IPS-20b (cell line): ENCODE measurements around the gene PAK6.

Experiments
- H3K27ac ChIP-seq: one replicate; pipeline ENCODE4 v1.5.1; 2013; ENCODE audit warnings: low read length
- H3K27me3 ChIP-seq: 2 replicates; pipeline ENCODE4 v1.6.1; 2013; ENCODE audit warnings: mild to moderate bottlenecking, low read length, inconsistent platforms; ENCODE audit not compliant: insufficient read depth
- H3K36me3 ChIP-seq: 2 replicates; pipeline ENCODE4 v1.6.1; 2013; ENCODE audit warnings: low read depth, mild to moderate bottlenecking, inconsistent platforms, low read length, moderate library complexity; ENCODE audit not compliant: insufficient read depth
- H3K4me1 ChIP-seq: 2 replicates; pipeline ENCODE4 v1.6.1; 2013; ENCODE audit warnings: mild to moderate bottlenecking, control low read depth, inconsistent platforms, low read length, moderate library complexity; ENCODE audit not compliant: insufficient read depth
- H3K4me3 ChIP-seq: 2 replicates; pipeline ENCODE4 v1.5.1; 2013; ENCODE audit warnings: mild to moderate bottlenecking, low read length, inconsistent platforms
- H3K9ac ChIP-seq: 2 replicates; pipeline ENCODE4 v1.6.1; 2013; ENCODE audit warnings: low read depth, mild to moderate bottlenecking, inconsistent platforms, low read length, moderate library complexity
- H3K9me3 ChIP-seq: 2 replicates; pipeline ENCODE4 v1.6.1; 2013; ENCODE audit warnings: mild to moderate bottlenecking, low read depth, low read length, inconsistent platforms; ENCODE audit not compliant: insufficient read depth

PAK6 gene

DNA sequence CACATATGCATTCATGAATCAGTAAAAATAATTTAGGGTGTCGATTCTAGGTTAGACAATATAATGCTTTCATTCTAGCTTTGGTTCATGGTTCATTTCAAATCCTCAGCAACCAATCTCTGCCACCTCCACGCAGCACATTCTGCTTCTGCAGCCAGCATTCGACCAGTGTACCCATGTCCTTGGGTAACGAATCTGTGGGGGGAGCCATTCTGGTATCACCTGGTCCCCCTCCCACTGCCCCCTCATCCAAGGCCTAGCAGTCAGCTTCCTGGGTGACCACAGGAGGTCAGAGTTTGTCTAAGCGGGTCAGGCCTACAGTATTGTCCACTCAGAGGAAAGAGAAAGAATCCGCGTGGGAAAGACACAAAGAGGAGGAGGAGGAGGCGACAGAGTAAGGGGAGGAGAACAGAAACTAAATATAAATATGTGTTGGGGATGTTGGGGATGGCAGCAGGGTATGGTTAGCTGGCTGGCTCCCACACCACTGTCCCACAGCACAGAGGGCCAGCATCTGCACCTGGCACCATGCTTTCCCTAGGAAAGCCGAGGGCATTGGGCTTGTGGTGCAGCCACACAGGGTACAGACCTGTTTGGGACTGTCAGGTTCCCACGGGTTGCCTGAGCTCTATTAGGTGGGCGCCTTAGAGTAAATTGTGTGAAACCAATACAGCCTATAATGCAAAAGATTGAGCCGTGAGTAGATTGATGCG, 12.1 kb downstream of the PAK6 start:
- peaks cover 56% of the 10 kb centered on the region for H3K27me3 ChIP-seq
- H3K27ac ChIP-seq: no peak overlapping the region
- H3K4me3 ChIP-seq: no peak overlapping the region
- no peaks in the 10 kb centered on the region for H3K4me1 ChIP-seq
- no peaks in the 10 kb centered on the region for H3K36me3 ChIP-seq
- no peaks in the 10 kb centered on the region for H3K9me3 ChIP-seq
- H3K9ac ChIP-seq: no peak overlapping the region

DNA sequence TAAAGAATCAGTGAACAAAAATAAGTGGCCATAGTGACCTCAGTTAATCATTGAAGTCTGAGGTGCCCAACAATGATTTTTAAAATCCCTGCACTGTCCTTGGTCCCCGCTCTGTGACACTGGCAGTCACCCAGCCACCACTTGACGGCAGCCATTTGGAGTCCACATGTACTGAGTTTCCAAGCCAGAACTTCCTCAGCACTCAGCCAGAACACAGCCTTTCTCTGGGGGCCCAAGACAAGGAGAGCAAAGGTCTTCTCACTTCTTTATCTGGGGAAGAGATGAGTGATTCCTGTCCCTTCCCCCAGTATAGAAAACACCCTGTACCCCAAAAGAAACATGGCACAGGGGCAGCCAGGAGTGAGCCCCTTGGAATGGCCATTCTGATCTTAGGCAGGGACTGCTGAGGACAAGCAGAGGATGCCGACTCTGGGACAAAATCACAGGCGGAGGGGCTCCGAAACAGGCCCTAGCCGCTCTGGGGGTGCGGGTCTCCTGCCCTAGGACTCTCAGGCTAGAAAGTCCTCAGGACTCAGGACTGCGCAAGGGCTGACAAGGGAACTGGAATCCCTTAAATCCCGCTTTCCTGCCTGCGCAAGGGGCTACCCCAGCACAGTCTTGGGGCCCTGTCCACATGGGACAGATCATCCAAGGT, 12.8 kb downstream of the PAK6 start:
- Histone ChIP-seq H3K4me1 (no peaks in the 10 kb centered on the region), H3K9ac (no peak overlapping the region; the same call in 1 of the 2 replicates), H3K27me3 (peaks cover 56% of the 10 kb centered on the region), H3K27ac (no peak overlapping the region), H3K9me3 (no peaks in the 10 kb centered on the region), H3K36me3 (no peaks in the 10 kb centered on the region), H3K4me3 (peak overlapping the region; percentile 71; the same call in 1 of the 2 replicates)

DNA sequence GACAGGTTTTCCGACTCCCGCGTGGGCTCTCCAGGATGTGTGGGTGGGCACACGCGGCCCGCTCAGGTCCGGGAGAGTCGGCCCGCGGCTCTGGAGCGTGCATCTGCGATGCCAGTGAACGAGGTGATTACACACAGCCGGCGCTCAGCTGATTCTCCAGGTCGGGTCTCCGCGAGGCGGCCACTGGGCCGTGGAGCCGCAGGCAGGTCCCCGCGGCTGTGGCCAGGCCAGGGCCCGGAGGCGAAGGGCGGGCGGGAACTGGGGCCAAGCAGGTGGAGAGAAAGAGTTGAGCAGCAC, 13.2 kb downstream of the PAK6 start:
- Histone ChIP-seq H3K9me3 (no peaks in the 10 kb centered on the region), H3K4me3 (peak overlapping the region; percentile 71; the same call in 1 of the 2 replicates), H3K27ac (no peak overlapping the region), H3K4me1 (no peaks in the 10 kb centered on the region), H3K9ac (peak overlapping the region; percentile 41; the same call in 1 of the 2 replicates), H3K36me3 (no peaks in the 10 kb centered on the region), H3K27me3 (peaks cover 56% of the 10 kb centered on the region)

DNA sequence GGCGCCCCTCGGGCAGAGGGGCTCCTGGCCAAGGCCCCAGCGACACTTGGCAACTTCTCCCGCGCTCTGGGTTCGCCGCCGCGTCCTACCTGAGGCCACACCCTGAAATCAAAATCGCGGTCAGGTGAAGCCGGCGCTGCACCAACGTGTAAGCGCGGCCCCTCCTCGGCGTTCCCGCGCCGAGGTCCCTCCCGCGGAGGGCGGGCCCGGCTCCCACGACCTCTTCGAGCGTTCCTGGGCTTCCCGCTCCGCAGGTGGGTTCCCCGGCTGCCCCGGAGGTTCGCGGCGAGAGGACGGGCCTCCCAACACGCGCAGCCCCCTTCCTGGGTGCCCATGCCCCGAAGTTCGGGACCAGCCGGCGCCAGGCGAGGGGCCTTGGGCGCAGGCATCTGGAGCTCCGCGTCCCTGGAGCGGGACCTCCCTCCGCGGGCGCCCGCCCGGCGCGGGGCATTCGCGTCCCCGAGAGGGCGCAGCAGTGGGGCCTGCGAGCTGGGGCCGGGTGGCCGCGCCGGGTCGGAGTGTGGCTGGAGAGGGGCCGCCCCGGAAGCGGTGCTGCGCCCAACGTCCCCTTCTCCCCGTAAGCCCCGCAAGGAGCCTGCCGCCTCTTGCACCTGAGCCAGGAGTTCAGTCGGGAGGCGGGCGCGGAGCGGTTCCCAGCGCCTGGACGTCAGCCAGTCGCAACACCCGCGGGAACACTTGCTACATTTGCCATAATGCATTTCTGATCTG, 13.7 kb downstream of the PAK6 start:
- peak overlapping the region; percentile 71 for H3K4me3 ChIP-seq

DNA sequence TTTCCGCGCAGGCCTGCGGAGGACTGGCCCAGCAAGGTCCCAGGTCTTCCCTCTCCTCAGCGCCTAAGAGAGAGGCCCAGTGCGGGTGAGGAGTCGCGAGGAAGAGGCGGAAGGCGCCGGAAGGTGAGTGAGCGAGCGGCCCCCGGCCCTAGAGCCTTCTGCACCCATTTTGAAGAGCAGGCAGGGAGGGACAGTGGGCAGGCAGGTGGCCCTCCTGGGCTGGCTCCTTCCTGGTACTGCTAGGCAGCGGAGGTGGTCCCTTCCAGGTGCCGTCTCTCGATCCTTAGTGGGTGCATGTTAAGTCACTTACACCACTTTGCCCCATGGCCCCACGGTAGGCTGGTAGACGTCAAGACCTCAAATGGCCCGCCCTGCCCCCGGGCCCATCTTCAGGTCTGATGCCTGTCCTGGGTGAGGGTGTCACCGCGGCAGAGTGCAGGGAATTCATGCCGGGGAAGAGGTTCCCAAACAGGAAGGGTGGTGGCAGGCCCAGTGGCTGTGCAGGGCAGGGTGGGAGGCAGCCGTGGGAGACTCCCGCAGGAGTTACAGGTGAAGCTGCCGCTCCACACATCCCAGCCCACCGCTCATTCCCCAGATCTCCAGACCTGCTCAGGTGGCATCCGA, 14.4 kb downstream of the PAK6 start:
- H3K27ac ChIP-seq: no peak overlapping the region
- H3K27me3 ChIP-seq: peaks cover 56% of the 10 kb centered on the region
- H3K4me1 ChIP-seq: peaks cover 4% of the 10 kb centered on the region; the same call in 1 of the 2 replicates
- peak overlapping the region; percentile 53; the same call in 1 of the 2 replicates for H3K9ac ChIP-seq
- H3K9me3 ChIP-seq: no peaks in the 10 kb centered on the region
- peak overlapping the region; percentile 71 for H3K4me3 ChIP-seq
- H3K36me3 ChIP-seq: no peaks in the 10 kb centered on the region

More for the DNA sequence above, 13.7 kb downstream of the PAK6 start:
- no peaks in the 10 kb centered on the region for H3K9me3 ChIP-seq
- H3K27me3 ChIP-seq: peaks cover 56% of the 10 kb centered on the region
- peak overlapping the region; percentile 53; the same call in 1 of the 2 replicates for H3K9ac ChIP-seq
- H3K36me3 ChIP-seq: no peaks in the 10 kb centered on the region
- no peak overlapping the region for H3K27ac ChIP-seq
- H3K4me1 ChIP-seq: no peaks in the 10 kb centered on the region

DNA sequence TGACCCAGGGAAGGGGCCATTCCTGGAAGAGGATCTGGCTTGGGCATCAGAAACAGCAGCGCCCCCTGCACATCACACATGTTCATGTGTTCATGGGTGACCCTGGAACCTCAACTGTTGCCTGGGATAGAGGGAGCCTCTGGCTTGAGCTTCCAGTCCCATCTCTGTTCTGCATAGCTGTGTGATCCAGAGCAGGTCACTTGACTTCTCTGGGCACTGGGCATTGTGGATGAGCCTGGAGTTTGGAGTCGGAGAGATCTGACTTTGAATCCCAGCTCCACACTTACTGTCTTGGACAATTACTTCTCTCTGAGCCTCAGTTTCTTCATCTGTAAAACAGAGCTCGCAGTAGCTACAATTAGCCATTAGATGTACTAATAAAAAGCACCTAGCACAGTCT, 15.6 kb downstream of the PAK6 start:
- Histone ChIP-seq H3K9me3 (no peaks in the 10 kb centered on the region), H3K9ac (no peak overlapping the region), H3K27ac (no peak overlapping the region), H3K4me3 (no peak overlapping the region), H3K4me1 (peaks cover 13% of the 10 kb centered on the region; the same call in 1 of the 2 replicates), H3K27me3 (peaks cover 56% of the 10 kb centered on the region), H3K36me3 (no peaks in the 10 kb centered on the region)

DNA sequence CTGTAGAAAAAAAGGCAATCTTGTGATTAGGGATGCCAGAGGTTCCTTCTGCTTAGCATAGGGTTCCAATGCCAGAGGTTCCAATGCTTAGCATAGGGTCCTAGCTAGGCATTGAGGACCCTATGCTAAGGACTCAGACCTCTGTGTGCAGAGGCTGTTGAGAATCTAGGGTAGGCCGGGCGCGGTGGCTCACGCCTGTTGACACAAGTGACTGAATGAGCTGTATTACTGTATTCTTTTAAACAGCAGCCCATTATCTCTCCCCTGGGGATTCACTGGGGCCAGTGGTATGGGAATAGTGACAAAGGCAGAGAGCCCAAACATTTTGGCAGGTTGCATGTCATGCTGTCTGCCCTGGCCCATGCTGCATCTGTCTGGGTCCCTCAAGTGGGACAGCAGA, 16.2 kb downstream of the PAK6 start:
- Histone ChIP-seq H3K4me1 (peaks cover 13% of the 10 kb centered on the region; the same call in 1 of the 2 replicates), H3K27me3 (peaks cover 54% of the 10 kb centered on the region), H3K36me3 (no peaks in the 10 kb centered on the region), H3K9ac (no peak overlapping the region), H3K27ac (no peak overlapping the region), H3K9me3 (no peaks in the 10 kb centered on the region), H3K4me3 (no peak overlapping the region)

DNA sequence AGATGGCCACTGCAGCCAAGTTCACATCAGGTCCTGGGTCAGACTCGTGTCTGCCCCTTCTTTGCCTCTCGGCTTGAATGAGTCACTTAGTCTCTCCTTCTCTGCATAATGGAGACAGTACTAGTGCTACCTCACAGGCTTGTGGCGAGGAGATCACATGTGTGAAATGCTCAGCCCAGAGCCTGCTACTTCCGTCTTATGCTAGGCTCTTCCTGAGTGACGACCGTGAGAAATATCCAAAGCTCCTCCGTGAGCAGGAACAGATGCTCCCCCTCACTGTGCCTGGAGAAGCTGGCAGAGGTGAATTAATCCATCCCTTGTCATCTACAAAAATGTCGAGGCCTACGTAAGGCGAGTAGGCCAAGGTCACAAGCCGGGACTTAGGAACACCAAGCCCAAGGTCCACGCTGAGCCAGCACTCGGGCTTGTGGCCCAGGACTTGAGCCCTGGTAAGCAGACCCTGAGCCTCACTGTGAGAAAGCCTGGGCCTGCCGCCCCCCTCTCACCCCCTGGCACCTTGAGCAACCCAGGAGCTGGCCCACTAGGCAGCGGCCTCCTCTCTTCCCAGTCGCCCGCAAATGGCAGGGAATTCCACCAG, 17.9 kb downstream of the PAK6 start:
- Histone ChIP-seq H3K36me3 (no peaks in the 10 kb centered on the region), H3K4me3 (no peak overlapping the region), H3K9me3 (no peaks in the 10 kb centered on the region), H3K4me1 (peaks cover 13% of the 10 kb centered on the region; the same call in 1 of the 2 replicates), H3K27me3 (peaks cover 37% of the 10 kb centered on the region), H3K9ac (no peak overlapping the region), H3K27ac (no peak overlapping the region)

DNA sequence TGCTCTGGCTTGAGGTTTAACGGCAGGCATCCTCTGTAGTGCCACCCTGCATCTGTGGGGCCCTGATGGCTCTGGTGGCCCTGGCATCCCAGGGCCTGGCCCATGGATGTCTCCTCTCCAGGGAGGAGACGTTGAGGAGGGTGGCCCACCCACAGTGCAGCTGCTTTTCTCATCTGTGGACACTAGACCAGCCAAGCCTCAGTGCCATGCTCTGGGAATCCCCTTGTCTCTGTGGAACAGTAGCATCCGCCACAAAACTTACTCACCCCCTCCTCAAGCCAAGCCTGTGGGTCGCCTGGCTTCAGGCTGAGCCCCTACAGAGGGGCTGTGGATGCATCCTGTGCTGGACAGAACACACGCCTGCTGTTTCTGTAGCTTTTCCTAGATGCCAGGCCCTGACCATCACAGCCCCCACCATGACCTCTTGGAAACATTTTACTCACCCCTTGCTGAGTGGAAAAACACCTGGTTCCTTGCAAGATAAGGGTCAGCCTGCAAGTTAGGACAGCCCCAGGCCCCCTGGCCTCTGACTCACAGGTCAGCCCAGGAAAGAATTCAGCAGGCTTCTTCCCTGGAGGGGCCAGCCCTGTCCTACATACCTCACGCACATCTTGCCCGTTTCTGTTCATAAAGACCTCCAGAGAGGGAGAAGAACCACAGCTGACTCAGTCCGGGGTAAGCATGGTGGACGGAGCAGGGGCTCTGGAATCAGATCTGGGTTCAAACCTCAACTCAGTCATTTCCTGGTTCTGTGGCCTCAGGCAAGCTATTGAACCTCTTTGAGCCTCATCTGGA, 19.0 kb downstream of the PAK6 start:
- Histone ChIP-seq H3K9ac (no peak overlapping the region), H3K9me3 (no peaks in the 10 kb centered on the region), H3K27ac (no peak overlapping the region), H3K4me3 (no peak overlapping the region), H3K36me3 (no peaks in the 10 kb centered on the region), H3K27me3 (peaks cover 26% of the 10 kb centered on the region), H3K4me1 (peaks cover 13% of the 10 kb centered on the region; the same call in 1 of the 2 replicates)

DNA sequence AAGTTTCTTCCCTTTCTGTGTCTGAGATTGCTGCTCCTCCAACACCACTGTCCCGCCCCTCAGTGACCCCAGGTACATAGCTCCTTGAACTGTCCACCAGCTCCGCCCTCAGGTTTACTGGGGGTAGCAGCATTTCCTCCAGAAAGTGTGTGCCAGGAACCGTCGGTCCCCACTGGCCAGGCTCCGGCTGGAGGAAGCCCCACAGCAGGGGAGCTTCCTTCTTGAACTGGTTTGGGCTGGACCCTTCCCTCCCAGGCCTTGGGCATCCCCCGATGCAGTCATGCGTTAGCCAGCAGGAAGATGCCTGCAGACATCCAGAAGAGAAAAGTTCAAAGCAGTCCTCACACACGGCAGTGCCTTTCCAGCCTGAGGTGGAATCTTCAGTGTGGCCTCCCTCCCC, 19.7 kb downstream of the PAK6 start:
- no peak overlapping the region for H3K4me3 ChIP-seq
- no peaks in the 10 kb centered on the region for H3K9me3 ChIP-seq
- H3K27me3 ChIP-seq: peaks cover 19% of the 10 kb centered on the region
- H3K9ac ChIP-seq: no peak overlapping the region
- peaks cover 13% of the 10 kb centered on the region; the same call in 1 of the 2 replicates for H3K4me1 ChIP-seq
- no peaks in the 10 kb centered on the region for H3K36me3 ChIP-seq
- no peak overlapping the region for H3K27ac ChIP-seq
